Hepatocyte (in vitro differentiated cells): ENCODE results near the gene ZBTB49.

Experiments
- EZH2 ChIP-seq: fragments of 200-600 bp; sonication (generic); IDR thresholded peaks from 2 replicates; pipeline ENCODE4 v1.6.1; 2016; ENCODE audit warnings: antibody characterized with exemption, mild to moderate bottlenecking, borderline replicate concordance
- EZH2phosphoT487 ChIP-seq: fragments of 200-600 bp; sonication (generic); IDR thresholded peaks from one replicate; pipeline ENCODE4 v1.6.1; 2018; ENCODE audit warnings: antibody characterized with exemption, mild to moderate bottlenecking, low read depth, moderate library complexity; ENCODE audit not compliant: unreplicated experiment, severe bottlenecking
- TF ChIP-seq, protein P1 (sequence below): fragments of 200-600 bp; sonication (generic); IDR thresholded peaks from 2 replicates; pipeline ENCODE4 v1.5.1; 2016; ENCODE audit warnings: antibody characterized with exemption, mild to moderate bottlenecking; ENCODE audit not compliant: poor library complexity

- TF ChIP-seq, protein P1, sequence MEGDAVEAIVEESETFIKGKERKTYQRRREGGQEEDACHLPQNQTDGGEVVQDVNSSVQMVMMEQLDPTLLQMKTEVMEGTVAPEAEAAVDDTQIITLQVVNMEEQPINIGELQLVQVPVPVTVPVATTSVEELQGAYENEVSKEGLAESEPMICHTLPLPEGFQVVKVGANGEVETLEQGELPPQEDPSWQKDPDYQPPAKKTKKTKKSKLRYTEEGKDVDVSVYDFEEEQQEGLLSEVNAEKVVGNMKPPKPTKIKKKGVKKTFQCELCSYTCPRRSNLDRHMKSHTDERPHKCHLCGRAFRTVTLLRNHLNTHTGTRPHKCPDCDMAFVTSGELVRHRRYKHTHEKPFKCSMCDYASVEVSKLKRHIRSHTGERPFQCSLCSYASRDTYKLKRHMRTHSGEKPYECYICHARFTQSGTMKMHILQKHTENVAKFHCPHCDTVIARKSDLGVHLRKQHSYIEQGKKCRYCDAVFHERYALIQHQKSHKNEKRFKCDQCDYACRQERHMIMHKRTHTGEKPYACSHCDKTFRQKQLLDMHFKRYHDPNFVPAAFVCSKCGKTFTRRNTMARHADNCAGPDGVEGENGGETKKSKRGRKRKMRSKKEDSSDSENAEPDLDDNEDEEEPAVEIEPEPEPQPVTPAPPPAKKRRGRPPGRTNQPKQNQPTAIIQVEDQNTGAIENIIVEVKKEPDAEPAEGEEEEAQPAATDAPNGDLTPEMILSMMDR, result no peak
- no peak for TF ChIP-seq EZH2
- no peak for TF ChIP-seq EZH2phosphoT487
Observed at GRCh38 chr4:4249866-4250265, 40.2 kb upstream of the ZBTB49 start.
